Sigmoid colon (tissue), 7 donors: ENCODE measurements around the gene PLXNB1. TPM values are rescaled to one million over a fixed set of nuclear protein-coding genes. Genes with fewer than 3 reads are reported as not detected.

ENCODE experiments used
- DNase-seq: peaks from one replicate; pipeline ENCODE4 v3.0.0-alpha.2; 2019
- H3K27ac ChIP-seq, 4 donors: fragments of 200-600 bp; sonication (generic); one replicate each; pipeline ENCODE4 v1.5.1; 2016 to 2019; ENCODE audit warnings: mild to moderate bottlenecking in 1 of 4
- H3K27me3 ChIP-seq, 3 donors: fragments of 200-600 bp; sonication (generic); one replicate each; pipeline ENCODE4 v1.5.1; 2019; ENCODE audit warnings: mild to moderate bottlenecking in 1 of 3
- H3K36me3 ChIP-seq, 4 donors: fragments of 200-600 bp; sonication (generic); one replicate each; pipeline ENCODE4 v1.5.1; 2016 to 2019
- H3K4me1 ChIP-seq, 4 donors: fragments of 200-600 bp; sonication (generic); one replicate each; pipeline ENCODE4 v1.5.1; 2017 to 2019
- H3K4me3 ChIP-seq, 4 donors: fragments of 200-600 bp; sonication (generic); one replicate each; pipeline ENCODE4 v1.5.1; 2017 to 2019; ENCODE audit warnings: mild to moderate bottlenecking in 2 of 4, moderate library complexity in 1 of 4
- H3K9me3 ChIP-seq, 4 donors: fragments of 200-600 bp in 3 of 4; sonication (generic) in 3 of 4; one replicate each; pipeline versions ENCODE4 v1.5.1 to v1.6.1; 2013 to 2019
- EP300 ChIP-seq, 4 donors: sonication (generic); formaldehyde crosslinking; IDR thresholded peaks; one replicate each; pipeline ENCODE4 v1.6.1; 2017; ENCODE audit warnings: antibody characterized with exemption in 4 of 4
- POLR2A ChIP-seq, 2 donors: fragments of 450-650 bp; IDR thresholded peaks; one replicate each; pipeline ENCODE4 v1.6.1; 2016; ENCODE audit warnings: antibody characterized with exemption in 2 of 2, mild to moderate bottlenecking in 2 of 2, moderate library complexity in 2 of 2
- POLR2AphosphoS5 ChIP-seq, 4 donors: sonication (generic); formaldehyde crosslinking; IDR thresholded peaks; one replicate each; pipeline ENCODE4 v1.6.1; 2017; ENCODE audit warnings: antibody characterized with exemption in 4 of 4
- WGBS, 2 donors: extraction: QIAGEN DNeasy Blood & Tissue Kit; methylation state at CpG; one replicate each; pipeline ENCODE4 v1.1.7; 2013; 5-methylcytosine and 5-hydroxymethylcytosine counted together
- intact Hi-C: fragments of 100-400 bp; cut with DNase I; formaldehyde crosslinking; loops from one replicate; pipeline ENCODE4 v1.15.1; 2023
- polyA plus RNA-seq, 3 donors: library from polyadenylated mRNA; stranded (reverse); fragments of 200-250 nt; gene quantifications; one replicate each; pipeline ENCODE4 v1.2.3, GENCODE V29; 2013
- total RNA-seq, 4 donors: library from RNA; depleted of rRNA; stranded (reverse); fragments of >200 nt; gene quantifications; one replicate each; pipeline ENCODE4 v1.1.0, GENCODE V29; 2016
- TF ChIP-seq, protein P1 (sequence below), 4 experiments: fragments of 450-650 bp in 3 of 4; fragments of 200-600 bp in 1 of 4; IDR thresholded peaks; one replicate each; pipeline ENCODE4 v1.5.1; 2016 to 2019; ENCODE audit warnings: antibody characterized with exemption in 4 of 4, mild to moderate bottlenecking in 3 of 4, moderate library complexity in 2 of 4
- donor health status: healthy with polysubstance abuse.
- donor health status: Bipolar disorder and iron deficiency.
- donor health status: healthy.

Gene PLXNB1
- total and polyA plus RNA-seq, 7 donors: 10.2 to 162 (median 65.7) TPM

DNA sequence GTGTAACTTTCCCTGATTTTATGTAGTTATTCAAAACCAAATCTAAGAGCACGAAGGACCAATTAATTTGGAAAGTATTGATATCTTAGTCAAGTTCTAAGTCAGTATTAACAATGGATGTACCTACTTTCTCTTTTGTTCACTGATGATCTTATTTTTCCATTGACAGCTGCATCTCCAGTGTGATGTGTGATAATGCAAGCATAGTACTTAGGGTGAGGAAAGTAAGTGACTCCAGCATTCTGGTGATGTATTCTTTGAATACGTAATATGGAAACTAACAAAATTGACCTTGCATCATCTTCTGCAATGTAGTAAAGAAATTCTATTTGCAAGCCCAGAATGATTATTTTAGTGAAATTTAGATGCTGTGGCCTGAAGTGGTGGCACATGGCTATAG, 35.5 kb downstream of the PLXNB1 start:
- intact Hi-C loops: no loop called here
- H3K36me3 ChIP-seq: no peaks in the 10 kb centered on the region
- DNase-seq: no peak
- no peaks in the 10 kb centered on the region for H3K4me1 ChIP-seq
- peaks cover 0 to 6% (median 0%) of the 10 kb centered on the region in 3 donors for H3K27me3 ChIP-seq
- H3K27ac ChIP-seq: no peak overlapping the region
- TF ChIP-seq, protein P1, sequence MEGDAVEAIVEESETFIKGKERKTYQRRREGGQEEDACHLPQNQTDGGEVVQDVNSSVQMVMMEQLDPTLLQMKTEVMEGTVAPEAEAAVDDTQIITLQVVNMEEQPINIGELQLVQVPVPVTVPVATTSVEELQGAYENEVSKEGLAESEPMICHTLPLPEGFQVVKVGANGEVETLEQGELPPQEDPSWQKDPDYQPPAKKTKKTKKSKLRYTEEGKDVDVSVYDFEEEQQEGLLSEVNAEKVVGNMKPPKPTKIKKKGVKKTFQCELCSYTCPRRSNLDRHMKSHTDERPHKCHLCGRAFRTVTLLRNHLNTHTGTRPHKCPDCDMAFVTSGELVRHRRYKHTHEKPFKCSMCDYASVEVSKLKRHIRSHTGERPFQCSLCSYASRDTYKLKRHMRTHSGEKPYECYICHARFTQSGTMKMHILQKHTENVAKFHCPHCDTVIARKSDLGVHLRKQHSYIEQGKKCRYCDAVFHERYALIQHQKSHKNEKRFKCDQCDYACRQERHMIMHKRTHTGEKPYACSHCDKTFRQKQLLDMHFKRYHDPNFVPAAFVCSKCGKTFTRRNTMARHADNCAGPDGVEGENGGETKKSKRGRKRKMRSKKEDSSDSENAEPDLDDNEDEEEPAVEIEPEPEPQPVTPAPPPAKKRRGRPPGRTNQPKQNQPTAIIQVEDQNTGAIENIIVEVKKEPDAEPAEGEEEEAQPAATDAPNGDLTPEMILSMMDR (IDR thresholded peaks at IDR 0.05): no peak
- TF ChIP-seq POLR2A (IDR thresholded peaks at IDR 0.05) (no peak), EP300 (IDR thresholded peaks at IDR 0.05) (no peak), POLR2AphosphoS5 (IDR thresholded peaks at IDR 0.05) (no peak)
- 92% methylated on average over 2 of the region's 2 CpGs for WGBS, 2 donors
- no peaks in the 10 kb centered on the region for H3K9me3 ChIP-seq
- H3K4me3 ChIP-seq: no peak overlapping the region

DNA sequence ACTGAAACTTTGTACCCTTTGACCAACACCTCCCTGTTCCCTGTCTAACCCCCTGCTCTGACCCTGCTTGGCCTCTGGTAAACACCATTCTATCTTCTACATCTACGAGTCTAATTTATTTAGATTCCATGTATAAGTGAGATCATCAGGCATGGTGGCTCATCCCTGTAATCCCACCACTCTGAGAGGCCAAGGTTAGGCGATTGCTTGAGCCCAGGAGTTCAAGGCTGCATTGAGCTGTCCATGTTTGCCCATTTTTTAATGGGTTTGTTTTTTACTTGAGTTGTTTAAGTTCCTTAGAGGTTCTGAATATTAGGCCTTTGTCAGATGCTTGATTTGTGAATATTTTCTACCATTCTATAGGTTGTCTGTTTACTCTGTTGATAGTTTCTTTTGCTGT, 40.9 kb downstream of the PLXNB1 start:
- no peak overlapping the region for H3K4me3 ChIP-seq
- H3K9me3 ChIP-seq: no peaks in the 10 kb centered on the region
- no peak overlapping the region for H3K27ac ChIP-seq
- H3K4me1 ChIP-seq: no peaks in the 10 kb centered on the region
- no peak for DNase-seq
- 73% methylated on average over 2 of the region's 2 CpGs for WGBS, 2 donors
- TF ChIP-seq EP300 (IDR thresholded peaks at IDR 0.05) (no peak), POLR2AphosphoS5 (IDR thresholded peaks at IDR 0.05) (no peak), POLR2A (IDR thresholded peaks at IDR 0.05) (no peak)
- TF ChIP-seq, protein P1 (IDR thresholded peaks at IDR 0.05): no peak
- H3K36me3 ChIP-seq: no peaks in the 10 kb centered on the region
- H3K27me3 ChIP-seq: peaks cover 0 to 6% (median 0%) of the 10 kb centered on the region in 3 donors
- intact Hi-C loops: no loop called here

DNA sequence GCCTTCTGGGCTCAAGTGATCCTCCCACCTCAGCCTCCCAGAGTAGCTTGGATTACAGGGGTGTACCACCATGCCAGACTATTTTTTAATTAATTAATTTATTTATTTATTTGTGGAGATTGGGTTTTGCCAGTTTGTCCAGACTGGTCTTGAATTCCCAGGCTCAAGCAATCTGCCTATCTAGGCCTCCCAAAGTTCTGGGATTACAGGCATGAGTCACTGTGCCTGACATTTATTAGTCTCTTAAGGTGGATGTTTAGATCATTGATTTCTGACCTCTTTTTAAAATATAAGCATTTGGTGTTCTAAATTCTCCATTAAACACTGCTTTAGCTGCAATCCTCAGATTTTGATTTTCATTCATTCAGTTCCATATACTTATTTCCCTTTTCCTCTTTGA, 42.3 kb downstream of the PLXNB1 start:
- Histone ChIP-seq H3K27me3 (no peaks in the 10 kb centered on the region), H3K9me3 (no peaks in the 10 kb centered on the region), H3K4me1 (no peaks in the 10 kb centered on the region), H3K27ac (no peak overlapping the region), H3K36me3 (no peaks in the 10 kb centered on the region), H3K4me3 (no peak overlapping the region)
- TF ChIP-seq POLR2A (IDR thresholded peaks at IDR 0.05): no peak
- no peak for TF ChIP-seq POLR2AphosphoS5 (IDR thresholded peaks at IDR 0.05)
- no peak for TF ChIP-seq EP300 (IDR thresholded peaks at IDR 0.05)
- TF ChIP-seq, protein P1 (IDR thresholded peaks at IDR 0.05): no peak
- DNase-seq: no peak
- intact Hi-C loops: no loop called here

DNA sequence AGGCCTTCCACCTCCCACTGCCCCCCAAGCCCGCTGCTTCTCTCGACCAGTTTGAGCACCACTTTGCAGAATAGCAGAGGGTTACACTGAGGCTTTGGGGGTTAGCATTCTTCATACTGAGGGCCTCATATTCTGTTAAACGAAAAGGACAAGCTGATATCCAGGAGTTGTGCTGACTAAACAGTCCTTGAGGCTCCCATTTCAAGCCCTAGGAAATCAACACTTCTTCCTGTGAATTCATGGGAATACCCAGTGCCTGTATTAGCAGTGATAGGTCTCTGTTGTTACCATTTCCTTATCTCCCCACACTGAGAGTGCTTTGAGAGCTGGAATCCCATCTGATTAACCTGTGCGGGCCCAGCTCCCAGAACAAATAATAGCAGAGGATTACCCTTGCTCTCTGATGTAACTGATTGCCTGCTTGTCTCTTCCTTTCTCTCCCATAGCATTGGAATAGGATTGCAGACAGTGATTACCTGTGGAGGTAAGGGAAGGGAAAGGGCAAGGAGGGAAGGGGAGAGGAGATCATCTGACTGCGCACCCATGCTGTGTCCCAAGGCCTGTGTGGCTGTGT, 56.9 kb downstream of the PLXNB1 start:
- WGBS, 2 donors: 86 to 89% methylated on average over 5 of the region's 5 CpGs
- TF ChIP-seq, protein P1 (IDR thresholded peaks at IDR 0.05): no peak

DNA sequence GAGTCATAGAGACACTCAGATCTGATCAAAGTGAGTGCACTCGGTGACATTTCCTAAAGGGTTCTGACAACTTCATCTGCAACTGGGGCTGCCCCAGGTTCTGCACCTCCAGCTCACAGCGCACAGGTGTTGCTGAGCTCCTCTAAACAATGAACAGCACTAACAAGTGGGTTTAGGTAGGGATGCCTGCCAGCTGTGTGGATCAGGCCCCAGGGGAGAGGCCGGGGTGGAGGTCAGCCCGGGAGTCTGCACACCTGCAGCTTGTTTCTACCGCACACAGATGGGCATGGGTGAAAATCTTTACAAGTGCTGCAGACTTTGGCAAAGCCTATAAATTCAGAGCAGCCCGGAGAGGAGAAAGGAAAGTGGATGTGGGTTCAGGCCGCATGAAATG, 57.5 kb downstream of the PLXNB1 start:
- intact Hi-C loops: no loop called here
- DNase-seq: no peak
- H3K4me3 ChIP-seq: no peak overlapping the region
- H3K27me3 ChIP-seq: no peaks in the 10 kb centered on the region
- H3K9me3 ChIP-seq: no peaks in the 10 kb centered on the region
- no peaks in the 10 kb centered on the region for H3K4me1 ChIP-seq
- H3K27ac ChIP-seq: no peak overlapping the region
- H3K36me3 ChIP-seq: no peaks in the 10 kb centered on the region
- no peak for TF ChIP-seq POLR2A (IDR thresholded peaks at IDR 0.05)
- no peak for TF ChIP-seq POLR2AphosphoS5 (IDR thresholded peaks at IDR 0.05)
- no peak for TF ChIP-seq EP300 (IDR thresholded peaks at IDR 0.05)
- TF ChIP-seq, protein P1 (IDR thresholded peaks at IDR 0.05): no peak
- 75 to 91% methylated on average over 7 of the region's 7 CpGs for WGBS, 2 donors

More for the DNA sequence above, 56.9 kb downstream of the PLXNB1 start:
- Histone ChIP-seq H3K27me3 (no peaks in the 10 kb centered on the region), H3K36me3 (no peaks in the 10 kb centered on the region), H3K27ac (no peak overlapping the region), H3K9me3 (no peaks in the 10 kb centered on the region), H3K4me1 (no peaks in the 10 kb centered on the region), H3K4me3 (no peak overlapping the region)
- DNase-seq: no peak
- intact Hi-C loops: no loop called here
